ENCODE results near the gene FAM83G. TPM values are rescaled to one million over a fixed set of nuclear protein-coding genes. Genes with fewer than 3 reads are reported as not detected.

The FAM83G gene
- total RNA-seq, 1 donor from 2014 or later: 28.4 TPM

DNA sequence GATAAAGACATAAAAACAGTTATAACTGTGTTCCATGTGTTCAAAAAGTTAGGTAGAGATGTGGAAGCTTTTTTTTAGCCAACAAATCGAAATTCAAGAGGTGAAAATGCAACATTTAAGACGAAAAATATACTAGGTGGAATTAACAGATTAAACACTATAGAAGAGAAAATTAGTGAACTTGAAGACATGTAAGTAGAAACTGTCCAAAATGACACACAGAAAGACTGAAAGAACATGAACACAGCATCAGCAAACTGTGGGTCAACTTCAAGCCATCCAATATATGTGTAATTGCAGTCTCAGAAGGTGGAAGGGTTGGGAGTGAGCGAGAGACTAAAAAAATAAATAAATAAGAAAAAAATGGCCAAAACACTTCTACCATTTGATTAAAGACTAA, 9.3 kb downstream of the FAM83G start:
- DNase-seq (ENCODE audit: low read depth): no peak
- FAIRE-seq: no peak
- Histone ChIP-seq H3K27me3 (ENCODE audit: control insufficient read depth, insufficient read depth, low read length) (no peaks in the 10 kb centered on the region), H3K36me3 (ENCODE audit: control insufficient read depth, insufficient read depth, low read length) (peaks cover 46% of the 10 kb centered on the region), H3K4me3 (ENCODE audit: low read depth, low read length) (no peak overlapping the region)
- TF ChIP-seq, protein P1, sequence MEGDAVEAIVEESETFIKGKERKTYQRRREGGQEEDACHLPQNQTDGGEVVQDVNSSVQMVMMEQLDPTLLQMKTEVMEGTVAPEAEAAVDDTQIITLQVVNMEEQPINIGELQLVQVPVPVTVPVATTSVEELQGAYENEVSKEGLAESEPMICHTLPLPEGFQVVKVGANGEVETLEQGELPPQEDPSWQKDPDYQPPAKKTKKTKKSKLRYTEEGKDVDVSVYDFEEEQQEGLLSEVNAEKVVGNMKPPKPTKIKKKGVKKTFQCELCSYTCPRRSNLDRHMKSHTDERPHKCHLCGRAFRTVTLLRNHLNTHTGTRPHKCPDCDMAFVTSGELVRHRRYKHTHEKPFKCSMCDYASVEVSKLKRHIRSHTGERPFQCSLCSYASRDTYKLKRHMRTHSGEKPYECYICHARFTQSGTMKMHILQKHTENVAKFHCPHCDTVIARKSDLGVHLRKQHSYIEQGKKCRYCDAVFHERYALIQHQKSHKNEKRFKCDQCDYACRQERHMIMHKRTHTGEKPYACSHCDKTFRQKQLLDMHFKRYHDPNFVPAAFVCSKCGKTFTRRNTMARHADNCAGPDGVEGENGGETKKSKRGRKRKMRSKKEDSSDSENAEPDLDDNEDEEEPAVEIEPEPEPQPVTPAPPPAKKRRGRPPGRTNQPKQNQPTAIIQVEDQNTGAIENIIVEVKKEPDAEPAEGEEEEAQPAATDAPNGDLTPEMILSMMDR (IDR thresholded peaks at IDR 0.05; ENCODE audit: insufficient read depth, low read length, severe bottlenecking): no peak

DNA sequence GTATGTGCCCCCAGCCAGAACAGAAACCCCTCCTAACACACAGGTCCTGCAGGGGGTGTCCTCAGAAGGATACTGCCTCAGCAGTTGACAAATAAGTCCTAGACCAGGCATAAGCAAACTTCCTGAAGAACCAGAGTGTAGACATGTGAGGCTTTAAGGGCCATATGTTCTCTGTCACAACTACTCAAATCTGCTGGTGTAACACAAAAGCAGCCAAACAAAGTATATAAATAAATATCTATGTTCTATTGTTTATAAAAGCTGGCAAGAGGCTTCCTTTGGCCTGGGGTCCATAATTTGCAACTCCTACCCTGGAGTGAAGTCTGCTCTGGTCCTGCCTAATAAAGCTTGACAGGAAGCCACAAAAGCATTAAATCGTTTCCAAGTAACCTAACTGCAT, 9.9 kb downstream of the FAM83G start:
- H3K36me3 ChIP-seq (ENCODE audit: control insufficient read depth, insufficient read depth, low read length): peaks cover 45% of the 10 kb centered on the region

DNA sequence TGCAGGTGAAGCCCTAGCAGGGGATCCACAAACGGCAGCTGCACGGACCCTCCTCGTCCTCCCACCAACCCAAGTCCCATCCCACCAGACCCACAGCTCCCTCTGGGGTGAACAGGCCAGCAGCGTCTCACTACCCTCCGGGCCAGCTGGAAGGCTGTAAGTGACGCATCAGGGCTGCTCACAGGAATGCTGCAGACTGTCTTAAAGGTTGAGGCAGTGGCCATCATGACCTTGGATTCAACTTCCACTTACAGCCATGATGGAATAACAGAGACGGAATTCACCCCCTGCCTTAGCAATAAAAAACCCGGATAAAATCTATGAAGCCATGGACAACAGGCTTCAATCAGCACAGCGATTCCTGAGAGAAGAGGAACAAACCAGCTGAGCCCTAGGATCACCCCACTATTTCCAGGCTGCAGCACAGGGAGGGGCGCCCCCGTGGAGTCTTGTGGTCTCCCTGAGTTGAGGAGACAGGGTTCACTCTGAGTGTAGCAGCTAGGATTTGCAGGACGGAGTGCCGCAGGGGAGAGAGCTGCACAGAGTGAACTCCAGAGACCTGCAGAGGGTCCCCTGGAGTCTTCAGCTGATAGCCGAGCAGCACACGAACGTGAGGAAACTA, 10.5 kb downstream of the FAM83G start:
- Histone ChIP-seq H3K4me3 (ENCODE audit: low read depth, low read length) (no peak overlapping the region), H3K27me3 (ENCODE audit: control insufficient read depth, insufficient read depth, low read length) (no peaks in the 10 kb centered on the region), H3K36me3 (ENCODE audit: control insufficient read depth, insufficient read depth, low read length) (peaks cover 41% of the 10 kb centered on the region)
- TF ChIP-seq, protein P1 (IDR thresholded peaks at IDR 0.05; ENCODE audit: insufficient read depth, low read length, severe bottlenecking): no peak
- FAIRE-seq (no peak), DNase-seq (ENCODE audit: low read depth) (no peak)

More for the DNA sequence above, 9.9 kb downstream of the FAM83G start:
- no peaks in the 10 kb centered on the region for H3K27me3 ChIP-seq (ENCODE audit: control insufficient read depth, insufficient read depth, low read length)
- TF ChIP-seq, protein P1 (IDR thresholded peaks at IDR 0.05; ENCODE audit: insufficient read depth, low read length, severe bottlenecking): no peak
- no peak overlapping the region for H3K4me3 ChIP-seq (ENCODE audit: low read depth, low read length)
- FAIRE-seq (no peak), DNase-seq (ENCODE audit: low read depth) (no peak)

DNA sequence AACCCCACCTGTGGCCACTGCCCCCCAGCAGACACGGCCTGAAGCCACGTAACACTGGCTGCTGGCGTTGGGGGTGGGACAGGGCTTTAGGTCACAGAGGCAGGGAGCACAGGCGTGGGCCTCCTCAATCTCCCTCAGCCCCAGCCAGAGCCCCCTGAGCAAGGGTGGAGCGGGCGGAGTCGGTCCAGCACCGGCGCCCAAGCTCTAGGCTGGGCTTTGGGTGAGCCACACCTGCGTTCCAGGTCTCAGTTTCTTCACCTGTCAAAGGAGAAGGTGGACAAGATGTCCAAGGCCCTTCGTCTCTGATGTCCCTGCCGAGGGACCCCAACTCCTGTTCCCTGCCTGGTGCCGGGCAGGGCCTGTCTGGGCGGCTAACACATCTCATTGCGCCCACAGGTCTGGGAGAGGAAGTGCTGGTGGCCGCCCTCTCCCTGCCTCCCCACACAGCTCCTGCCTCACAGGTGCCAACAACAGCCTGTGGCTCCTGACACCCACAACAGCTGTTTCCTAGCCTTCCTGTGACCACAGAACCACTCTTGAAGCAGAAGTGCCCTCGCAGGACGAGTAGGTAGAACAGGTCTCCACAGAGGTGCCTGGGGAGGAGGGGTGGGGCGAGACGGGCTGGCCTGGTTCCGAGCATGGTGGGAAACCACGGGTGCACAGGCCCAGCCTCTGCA, 12.0 kb downstream of the FAM83G start:
- H3K27me3 ChIP-seq (ENCODE audit: control insufficient read depth, insufficient read depth, low read length): no peaks in the 10 kb centered on the region
- no peak for DNase-seq (ENCODE audit: low read depth)
- FAIRE-seq: no peak
- H3K4me3 ChIP-seq (ENCODE audit: low read depth, low read length): no peak overlapping the region
- TF ChIP-seq, protein P1 (IDR thresholded peaks at IDR 0.05; ENCODE audit: insufficient read depth, low read length, severe bottlenecking): no peak
- peaks cover 44% of the 10 kb centered on the region for H3K36me3 ChIP-seq (ENCODE audit: control insufficient read depth, insufficient read depth, low read length)

DNA sequence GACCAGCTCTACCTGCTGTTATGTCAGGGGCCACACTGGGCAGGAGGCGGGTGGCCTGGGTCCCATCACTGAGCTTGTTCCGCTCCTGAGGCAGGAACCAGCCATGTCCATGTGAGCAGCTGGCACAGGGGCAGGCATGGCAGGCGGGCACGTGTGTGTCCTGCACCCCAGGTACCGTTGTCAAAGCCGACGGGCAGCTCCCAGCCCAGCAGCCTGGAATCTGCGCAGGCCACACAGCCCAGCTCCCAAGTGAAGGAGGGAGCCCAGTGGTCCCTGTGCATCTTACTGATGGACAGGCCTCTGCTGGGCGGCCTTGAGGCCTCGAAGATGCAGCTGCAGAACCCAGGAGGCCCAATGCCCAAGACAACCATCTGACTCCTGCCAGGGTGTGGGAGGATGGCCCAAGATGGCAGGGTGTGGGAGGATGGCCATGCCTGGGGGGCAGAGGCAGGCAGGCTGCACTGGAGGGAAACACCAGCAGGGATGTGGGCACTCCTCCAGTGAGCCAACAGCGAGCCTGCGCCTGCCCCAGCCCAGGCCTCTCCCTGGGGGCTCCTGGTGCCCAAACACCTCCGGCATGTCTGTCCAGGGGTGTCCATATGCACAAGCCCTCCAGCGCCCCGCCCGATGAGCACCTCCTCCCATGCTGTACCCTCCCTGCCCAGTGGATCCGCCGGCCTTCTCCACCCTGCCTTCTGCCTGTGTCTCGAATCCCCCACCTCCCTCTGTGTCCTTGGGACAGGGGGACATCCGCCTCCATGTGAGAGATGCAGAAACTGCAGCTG, 12.8 kb downstream of the FAM83G start:
- no peak for DNase-seq (ENCODE audit: low read depth)
- Histone ChIP-seq H3K27me3 (ENCODE audit: control insufficient read depth, insufficient read depth, low read length) (no peaks in the 10 kb centered on the region), H3K36me3 (ENCODE audit: control insufficient read depth, insufficient read depth, low read length) (peaks cover 44% of the 10 kb centered on the region), H3K4me3 (ENCODE audit: low read depth, low read length) (no peak overlapping the region)
- TF ChIP-seq, protein P1 (IDR thresholded peaks at IDR 0.05; ENCODE audit: insufficient read depth, low read length, severe bottlenecking): no peak
- no peak for FAIRE-seq

All from bronchial epithelial cell (primary cell).